NCI-H2196 treated with DMSO at 0.1 percent for 48 hours (cell line): Measurements from ENCODE around the gene HDGFL1.

Experiments used
- DNase-seq: peaks from one replicate; lab custom pipeline; 2025; ENCODE audit not compliant: unreplicated experiment; lab: John Stamatoyannopoulos, UW

Gene HDGFL1

DNA sequence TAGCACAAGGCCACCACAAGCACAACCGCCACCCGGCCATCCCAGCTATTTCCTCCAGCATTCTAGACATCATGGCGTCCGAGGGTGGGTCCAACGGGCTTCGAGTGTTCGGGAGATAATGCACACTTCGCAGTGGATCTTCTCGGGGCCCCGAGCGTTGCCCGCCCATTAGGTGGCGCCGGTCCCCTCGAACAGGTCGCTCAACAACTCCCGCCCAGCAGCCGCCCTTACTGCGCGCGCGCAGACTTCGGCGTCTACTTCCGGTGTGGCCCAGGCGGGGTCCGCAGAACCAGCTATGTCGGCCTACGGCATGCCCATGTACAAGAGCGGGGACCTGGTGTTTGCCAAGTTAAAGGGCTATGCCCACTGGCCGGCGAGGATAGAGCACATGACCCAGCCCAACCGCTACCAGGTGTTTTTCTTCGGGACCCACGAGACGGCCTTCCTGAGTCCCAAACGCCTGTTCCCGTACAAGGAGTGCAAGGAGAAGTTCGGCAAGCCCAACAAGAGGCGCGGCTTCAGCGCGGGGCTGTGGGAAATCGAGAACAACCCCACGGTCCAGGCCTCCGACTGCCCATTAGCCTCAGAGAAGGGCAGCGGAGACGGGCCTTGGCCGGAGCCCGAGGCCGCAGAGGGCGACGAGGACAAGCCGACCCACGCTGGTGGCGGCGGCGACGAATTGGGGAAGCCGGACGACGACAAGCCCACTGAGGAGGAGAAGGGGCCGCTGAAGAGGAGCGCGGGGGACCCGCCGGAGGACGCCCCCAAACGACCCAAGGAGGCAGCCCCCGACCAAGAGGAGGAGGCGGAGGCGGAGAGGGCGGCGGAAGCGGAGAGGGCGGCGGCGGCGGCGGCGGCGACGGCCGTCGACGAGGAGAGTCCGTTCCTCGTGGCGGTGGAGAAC lies at the start of gene HDGFL1:
TSS of gene HDGFL1 (plus strand) at position 286 of the 904 bp plus-strand sequence. CDS start at position 296, 10 bp downstream.
- DNase-seq, result no peak

GRCh38 chr6:22521035-22521434 lies 48.3 kb upstream of the HDGFL1 start:
- no peak for DNase-seq

GRCh38 chr6:22526736-22527135 lies 42.6 kb upstream of the HDGFL1 start:
- DNase-seq, result no peak

GRCh38 chr6:22529866-22530265 lies 39.5 kb upstream of the HDGFL1 start:
- DNase-seq, result no peak

GRCh38 chr6:22530506-22530905 lies 38.9 kb upstream of the HDGFL1 start:
- DNase-seq, result no peak

DNA sequence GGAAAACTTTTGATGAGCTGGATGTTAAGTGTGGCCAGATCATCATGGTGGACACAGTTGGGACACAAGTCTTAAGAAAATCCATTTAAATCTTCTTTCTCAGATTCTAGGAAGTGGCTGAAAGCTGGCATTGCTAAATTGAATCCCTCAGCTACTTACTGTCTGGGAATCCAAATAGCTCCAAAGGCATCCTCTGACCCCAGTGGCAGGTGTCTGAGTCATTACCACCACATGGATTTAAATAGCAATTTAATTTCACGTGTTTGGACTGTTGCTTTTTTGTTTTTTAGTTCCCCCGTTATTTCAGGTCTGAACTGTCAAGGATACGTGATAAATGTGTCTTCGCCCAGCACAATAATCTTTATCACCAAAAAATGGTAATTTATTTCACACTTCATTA lies 33.2 kb upstream of the HDGFL1 start:
- DNase-seq, result no peak

DNA sequence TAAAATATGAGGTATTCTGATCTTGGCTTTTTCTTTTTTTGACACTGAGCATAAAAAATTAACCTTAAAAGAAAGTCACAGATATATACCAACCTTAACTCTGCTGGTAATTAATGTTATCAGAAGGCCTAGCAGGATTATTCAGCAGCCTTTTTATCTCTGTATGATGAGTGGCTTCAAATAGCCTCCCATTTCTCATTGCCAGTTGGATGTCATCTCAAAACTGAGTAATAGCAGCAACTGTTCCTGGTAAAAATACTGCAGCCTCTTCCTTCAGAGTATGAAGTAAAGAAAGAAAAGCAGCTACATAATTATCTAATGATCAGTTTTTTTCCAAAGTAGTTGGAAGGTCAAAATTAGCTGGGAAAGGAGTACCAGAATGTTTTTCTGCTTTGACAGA lies 24.9 kb upstream of the HDGFL1 start:
- no peak for DNase-seq

GRCh38 chr6:22545051-22545450 lies 24.3 kb upstream of the HDGFL1 start:
- no peak for DNase-seq

DNA sequence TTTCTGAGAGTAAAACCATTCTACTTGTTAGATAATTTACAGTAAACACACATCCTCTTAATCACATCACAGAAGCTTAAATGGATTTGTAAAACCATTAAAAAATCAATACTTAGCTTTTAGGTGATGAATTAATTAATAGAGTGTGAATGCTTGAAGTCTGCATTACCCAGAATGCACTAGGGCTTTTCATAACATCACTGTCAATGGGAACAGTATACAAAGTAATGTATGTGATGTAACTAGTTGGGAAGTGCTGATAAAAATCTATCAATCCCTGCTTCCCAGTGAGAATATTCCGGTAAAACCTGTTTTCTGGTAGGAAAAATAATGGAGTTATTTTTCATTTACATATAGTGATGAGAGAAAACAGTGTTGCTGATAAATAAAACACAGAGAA lies 23.1 kb upstream of the HDGFL1 start:
- DNase-seq, result no peak

- no peak for DNase-seq
Measured at GRCh38 chr6:22550971-22551670, 18.2 kb upstream of the HDGFL1 start.

GRCh38 chr6:22556266-22556665 lies 13.1 kb upstream of the HDGFL1 start:
- DNase-seq, result no peak

DNA sequence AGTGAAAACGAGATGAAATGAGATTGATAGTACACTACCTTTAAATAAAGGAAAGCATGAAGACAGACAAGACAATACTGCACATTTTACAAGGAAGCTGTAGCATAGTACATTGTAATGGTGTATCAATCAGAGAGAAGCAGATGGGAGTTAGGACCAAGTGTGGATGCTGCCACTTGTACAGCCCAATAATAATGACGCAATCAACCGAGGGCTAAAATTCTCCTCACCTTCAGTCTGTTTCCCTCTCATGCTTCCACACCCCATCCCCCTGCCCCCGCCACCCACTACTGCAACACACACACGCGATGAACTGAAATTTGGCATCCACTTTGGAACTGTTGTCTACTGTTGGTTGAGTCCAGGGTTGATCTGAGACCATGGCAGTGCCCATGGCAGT lies 12.4 kb upstream of the HDGFL1 start:
- no peak for DNase-seq

- no peak for DNase-seq
Measured at GRCh38 chr6:22558288-22558882, 11.0 kb upstream of the HDGFL1 start.

DNA sequence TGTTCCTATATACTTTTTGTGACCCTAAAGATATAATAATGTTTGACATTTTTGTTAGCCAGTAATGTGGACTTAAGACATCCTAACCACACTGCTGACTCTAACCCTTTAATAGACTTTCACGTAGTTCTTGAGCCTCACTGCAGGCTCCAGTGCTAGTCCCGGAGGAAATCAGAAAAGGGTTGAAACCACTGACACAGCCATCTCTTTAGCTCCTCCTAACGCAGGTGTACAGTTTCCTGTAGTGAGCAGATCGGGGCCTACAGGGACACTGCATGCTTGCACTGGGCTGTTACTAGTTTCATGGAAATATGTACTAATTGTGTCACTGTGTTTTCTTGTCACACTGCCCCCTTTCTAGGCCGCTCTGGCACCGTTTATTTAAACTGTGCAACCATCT lies 512 bp upstream of the HDGFL1 start:
- DNase-seq, result no peak

DNA sequence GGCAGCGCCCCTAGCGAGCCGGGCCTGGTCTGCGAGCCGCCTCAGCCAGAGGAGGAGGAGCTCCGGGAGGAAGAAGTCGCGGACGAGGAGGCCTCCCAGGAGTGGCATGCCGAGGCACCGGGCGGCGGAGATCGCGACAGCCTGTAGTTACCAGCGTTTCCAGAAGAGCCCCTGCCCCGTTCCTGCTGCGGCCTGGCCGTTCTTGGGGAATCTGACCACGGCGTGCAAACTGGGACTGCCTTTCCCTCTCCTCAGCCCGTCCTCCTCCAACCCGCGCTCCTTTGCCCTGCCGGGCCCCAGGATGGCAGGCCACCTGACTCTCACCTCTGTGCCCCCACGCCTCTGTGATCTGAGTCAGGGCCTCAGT lies 802 bp downstream of the HDGFL1 start:
- no peak for DNase-seq

- DNase-seq, result no peak
Measured at GRCh38 chr6:22575190-22575589, 5.8 kb downstream of the HDGFL1 start.

DNA sequence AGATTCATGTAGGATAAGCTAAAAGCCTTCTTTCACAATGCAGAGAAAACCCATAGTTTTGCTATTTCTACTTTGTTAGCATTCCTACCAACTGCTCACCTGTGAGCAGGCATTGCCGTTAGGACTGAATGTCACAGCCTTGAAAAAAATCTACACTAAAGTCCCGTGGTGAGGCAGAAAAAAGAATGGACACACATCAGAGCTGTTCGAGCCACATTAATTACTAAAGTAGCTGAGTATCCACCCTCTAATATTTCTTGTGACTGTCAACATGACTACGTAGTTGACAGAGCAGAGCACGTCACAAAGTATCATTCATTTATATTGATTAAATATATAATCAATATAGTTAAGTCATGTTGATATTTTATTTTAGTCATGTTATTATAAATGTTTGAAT lies 10.1 kb downstream of the HDGFL1 start:
- DNase-seq, result no peak

DNA sequence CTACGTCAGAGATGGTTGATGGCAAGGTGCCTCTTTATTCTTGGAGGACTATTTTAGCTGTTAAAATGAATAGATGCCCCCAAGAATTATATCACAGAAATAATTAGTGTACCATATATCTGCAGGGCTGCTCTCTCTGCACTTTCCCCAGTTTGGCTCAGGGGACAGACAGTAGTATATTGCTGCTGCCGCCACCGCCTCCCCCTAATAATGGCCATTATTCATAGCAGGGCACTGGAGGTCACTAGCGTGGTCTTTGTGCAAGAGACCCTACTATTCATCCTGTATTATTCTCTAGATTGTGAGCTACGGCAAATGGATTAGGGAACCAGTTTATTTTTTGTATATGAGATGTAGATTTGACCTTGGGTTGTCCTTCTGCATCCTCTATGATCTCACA lies 11.0 kb downstream of the HDGFL1 start:
- DNase-seq, result no peak

DNA sequence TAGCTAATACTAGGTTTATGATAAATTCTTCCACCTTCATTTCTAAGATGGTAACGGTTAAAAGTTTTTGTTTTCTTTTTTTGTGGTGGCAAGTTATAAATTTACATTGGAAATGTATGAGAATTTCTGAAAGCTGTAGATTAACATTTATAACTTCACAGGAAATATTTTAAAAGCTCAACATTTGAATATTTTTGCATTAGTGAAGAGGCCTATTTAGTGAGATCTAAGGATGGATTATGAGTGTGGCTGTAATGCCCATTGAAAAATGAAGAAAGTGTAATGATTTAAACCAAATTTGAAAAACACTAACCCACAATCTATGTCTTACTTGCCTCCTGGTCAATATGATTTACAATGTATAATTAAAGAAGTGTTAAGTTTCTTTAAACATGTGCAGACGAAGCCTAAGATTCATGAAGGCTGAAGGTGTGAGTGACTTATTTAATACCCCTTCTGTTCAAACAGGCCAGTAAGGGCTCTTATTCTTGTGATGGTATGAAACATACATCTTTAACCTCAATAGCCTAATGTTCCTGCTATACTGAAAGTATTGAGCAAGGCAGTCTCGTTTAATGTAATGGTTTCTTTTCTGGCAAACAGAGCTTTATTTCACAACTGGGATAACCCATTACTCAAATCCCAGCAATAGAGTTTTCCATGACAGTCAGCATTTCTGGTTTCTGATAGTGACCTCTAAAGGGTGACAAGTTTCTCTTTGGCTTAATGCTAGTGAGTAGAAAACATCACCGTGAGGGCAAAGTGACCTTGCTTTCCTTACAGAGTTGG lies 13.2 kb downstream of the HDGFL1 start:
- DNase-seq, result no peak

GRCh38 chr6:22583230-22583629 lies 13.9 kb downstream of the HDGFL1 start:
- no peak for DNase-seq

- no peak for DNase-seq
Measured at GRCh38 chr6:22583927-22584326, 14.6 kb downstream of the HDGFL1 start.
